Inflammatory macrophage treated with lipopolysaccharide for 1 hour (primary cell): Measurements from ENCODE around the gene EML1.

ENCODE experiments used
- DNase-seq, 2 donors: peaks; one replicate each; pipeline ENCODE4 v3.0.0-alpha.2; 2020 to 2022

The EML1 gene

DNA sequence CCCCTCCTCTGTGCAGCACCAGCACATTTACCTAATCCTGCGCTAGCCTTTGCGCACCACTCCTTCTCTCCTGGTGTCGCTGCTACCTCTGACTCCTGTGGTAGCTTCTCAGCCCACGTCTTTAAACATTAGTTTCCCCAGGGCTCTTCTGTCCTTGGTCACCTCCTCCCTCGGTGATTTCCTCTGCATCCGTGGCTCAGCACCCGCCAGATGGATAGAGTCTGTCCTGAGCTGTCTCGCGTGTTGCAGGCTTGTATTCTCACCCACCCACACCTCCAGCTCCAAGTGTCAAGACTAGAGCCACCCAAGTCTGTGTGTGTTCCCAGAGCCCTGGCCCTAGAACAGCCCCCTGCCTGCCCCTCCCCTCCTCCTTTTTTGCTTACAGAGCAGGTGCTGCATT is 83.2 kb downstream of the EML1 start:
- no peak for DNase-seq

DNA sequence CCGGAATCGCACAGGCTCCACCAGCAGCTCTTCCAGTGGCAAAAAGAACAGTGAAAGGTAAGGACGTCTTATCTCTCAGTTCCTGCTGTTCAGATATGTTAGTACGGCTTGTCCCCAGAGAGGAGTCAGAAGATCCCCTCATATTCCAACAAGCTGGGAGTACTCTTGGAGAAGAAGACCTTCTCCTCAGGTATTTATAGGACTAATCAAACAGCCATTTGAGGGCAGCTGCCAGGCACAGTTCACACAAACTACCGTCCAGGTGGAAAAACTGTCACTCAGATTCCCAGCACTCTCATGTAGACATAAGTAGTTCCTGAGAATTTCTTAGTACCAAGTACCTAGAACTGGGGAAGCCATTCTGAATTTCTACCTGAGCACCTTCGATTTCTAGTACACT is 85.3 kb downstream of the EML1 start:
- no peak for DNase-seq

GRCh38 chr14:99879401-99880295 is 86.4 kb downstream of the EML1 start:
- DNase-seq = no peak

DNA sequence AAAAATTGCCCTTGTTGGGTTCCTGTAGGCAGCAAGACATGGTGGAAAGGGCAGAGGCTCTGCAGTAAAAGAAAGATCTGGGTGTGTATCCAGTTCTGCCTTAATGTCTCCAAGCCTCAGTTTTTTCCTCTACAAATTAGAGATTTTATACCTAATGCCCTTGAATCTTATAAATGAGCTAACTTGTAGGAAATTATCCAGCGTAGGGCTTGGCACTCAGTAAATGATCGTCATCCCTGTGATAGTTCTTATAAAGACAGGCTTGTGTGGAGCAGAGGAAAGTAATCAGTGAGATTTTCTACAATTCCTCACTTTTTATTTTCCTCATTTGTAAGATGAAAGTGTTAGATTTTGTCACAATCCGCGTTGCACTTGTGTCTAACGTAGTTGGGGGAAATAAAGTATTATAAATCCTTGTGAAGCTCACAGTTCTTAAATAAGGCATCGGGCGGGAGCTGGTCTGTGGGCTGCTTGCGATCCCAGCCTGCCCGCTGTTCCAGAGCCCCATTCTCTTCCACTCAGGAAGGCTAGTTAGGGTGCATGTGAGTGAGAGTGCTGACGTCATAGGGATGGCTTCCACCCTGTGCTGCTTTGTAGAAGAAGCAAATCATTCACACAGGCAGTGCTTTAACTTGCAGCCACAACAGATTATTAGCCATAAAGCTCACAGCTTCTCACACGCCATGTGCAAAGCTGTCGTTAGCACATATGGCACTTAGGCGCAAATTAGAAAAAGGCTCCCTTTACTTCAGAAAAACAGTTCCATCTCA is 87.6 kb downstream of the EML1 start:
- DNase-seq = no peak

- no peak for DNase-seq
These were observed 90.8 kb downstream of the EML1 start for GRCh38 chr14:99883866-99884650.

- DNase-seq = peak; percentile 39 to 75
These were observed 91.8 kb downstream of the EML1 start for GRCh38 chr14:99884834-99885648.

DNA sequence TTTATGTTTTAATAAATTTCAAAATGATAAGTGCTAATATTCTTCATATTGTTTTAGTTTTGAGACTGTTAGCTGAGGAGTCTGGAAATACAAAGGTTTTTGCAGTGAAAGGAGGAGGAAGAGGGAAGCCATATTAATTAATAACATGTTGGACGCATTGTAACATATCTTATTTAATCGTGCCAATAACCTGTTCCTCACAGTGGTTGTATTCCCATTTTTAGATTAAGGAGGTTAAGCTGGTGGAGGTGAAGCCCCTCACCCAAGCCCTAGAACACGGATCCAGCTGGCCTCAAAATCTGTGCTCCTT is 92.4 kb downstream of the EML1 start:
- DNase-seq = no peak

- no peak for DNase-seq
These were observed 94.2 kb downstream of the EML1 start for GRCh38 chr14:99887407-99887806.

DNA sequence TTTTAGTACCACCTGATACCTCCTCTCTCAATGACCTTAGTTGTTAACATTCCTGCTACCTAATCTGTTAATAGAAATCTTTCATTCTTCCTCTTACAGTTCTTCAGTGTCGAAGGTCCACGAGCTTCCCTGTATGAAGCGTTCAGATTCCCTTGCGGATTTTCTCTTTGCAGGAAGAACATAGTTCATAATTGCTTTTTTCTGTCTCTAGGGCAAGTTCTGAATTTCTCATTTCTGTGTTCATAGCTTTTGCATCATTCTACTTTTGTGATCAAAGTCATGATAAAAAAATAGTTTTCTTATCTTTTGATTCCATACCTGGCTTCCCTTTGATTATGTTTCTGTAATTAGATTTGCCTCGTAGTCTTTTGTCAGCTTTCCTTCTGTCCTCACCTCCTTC is 94.9 kb downstream of the EML1 start:
- no peak for DNase-seq

DNA sequence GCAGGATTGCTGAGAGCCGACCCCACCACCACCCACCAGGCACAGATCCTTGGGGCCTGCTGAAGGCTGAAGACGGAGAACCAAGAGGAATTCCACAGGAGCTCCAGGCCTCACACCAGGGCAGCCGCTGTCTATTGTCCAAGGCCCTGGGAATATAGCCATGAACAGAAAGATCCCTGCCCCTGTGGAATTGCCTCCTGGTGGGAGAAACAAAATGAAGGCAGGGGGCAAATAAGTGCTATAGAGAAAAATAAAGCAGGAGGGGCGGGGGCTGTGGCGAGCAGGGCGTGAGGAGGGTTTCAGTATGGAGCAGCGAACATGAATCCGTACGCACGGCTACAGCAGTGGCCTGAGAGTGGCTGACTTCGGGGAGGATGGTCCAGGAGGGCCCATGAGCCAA is 96.1 kb downstream of the EML1 start:
- no peak for DNase-seq

GRCh38 chr14:99891266-99891665 is 98.1 kb downstream of the EML1 start:
- DNase-seq = no peak

GRCh38 chr14:99891900-99892299 is 98.7 kb downstream of the EML1 start:
- DNase-seq = no peak

DNA sequence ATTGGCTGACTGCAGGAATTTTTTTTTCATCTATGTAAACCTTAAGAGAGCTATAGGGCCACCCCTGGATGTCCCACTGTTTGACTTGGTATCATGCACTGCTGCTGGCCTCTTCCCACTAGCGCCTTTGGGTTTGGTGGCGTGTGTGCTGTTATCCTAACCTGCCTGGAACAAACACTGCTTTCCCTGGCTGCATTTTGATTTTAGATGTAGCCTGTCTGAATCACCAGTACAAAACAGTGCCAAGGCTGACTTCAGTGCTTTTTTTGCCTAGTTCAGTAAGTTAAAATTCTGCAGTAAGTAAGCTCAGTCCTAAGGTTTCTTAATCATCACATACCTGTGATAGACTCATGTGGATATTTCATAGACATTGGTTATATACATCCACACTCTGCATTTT is 99.2 kb downstream of the EML1 start:
- DNase-seq = no peak

GRCh38 chr14:99896361-99896760 is 103.1 kb downstream of the EML1 start:
- DNase-seq = no peak

GRCh38 chr14:99899578-99900178 is 106.5 kb downstream of the EML1 start:
- peak in 1 of 2 donors; percentile 55 for DNase-seq

- DNase-seq = no peak
These were observed 109.7 kb downstream of the EML1 start for GRCh38 chr14:99902925-99903324.

- DNase-seq = no peak
These were observed 111.3 kb downstream of the EML1 start for GRCh38 chr14:99904506-99904905.

DNA sequence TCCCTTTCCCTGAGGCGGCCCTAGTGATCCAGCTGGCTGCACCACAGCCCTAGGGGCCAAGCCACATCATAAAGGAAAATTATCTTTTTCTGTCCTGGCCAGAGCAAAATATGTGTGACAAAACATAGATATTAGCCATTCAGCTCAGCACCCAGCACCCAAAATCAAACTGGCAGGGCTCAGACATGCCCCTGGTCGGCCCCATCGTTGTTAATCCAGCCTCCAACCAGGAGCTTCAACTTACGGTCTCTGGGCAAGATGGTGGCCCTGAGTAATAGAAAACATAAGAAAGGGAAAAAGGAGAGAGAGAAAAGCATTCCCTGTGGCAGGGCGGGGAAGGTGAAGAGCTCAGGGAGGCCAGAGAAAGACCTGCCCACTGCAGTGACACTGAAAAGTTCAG is 111.9 kb downstream of the EML1 start:
- no peak for DNase-seq

GRCh38 chr14:99907761-99908652 is 114.8 kb downstream of the EML1 start:
- DNase-seq = no peak

- no peak for DNase-seq
These were observed 115.5 kb downstream of the EML1 start for GRCh38 chr14:99908653-99909250.
